Measurements from ENCODE around the gene TSPYL1. TPM values are rescaled to one million over a fixed set of nuclear protein-coding genes. Genes with fewer than 3 reads are reported as not detected.

The TSPYL1 gene
- total RNA-seq (2022; extraction: Qiagen RNA extraction): 27.7 to 33.6 TPM (median 28.2 TPM) in 5 replicates

GRCh38 chr6:116279232-116280160 lies at the start of gene TSPYL1:
Gene TSPYL1 (minus strand): TSS chr6:116279930. CDS start chr6:116279830, 100 bp downstream.

GRCh38 chr6:116253505-116254296 lies 26.0 kb downstream of the TSPYL1 start, which contains the start of gene TSPYL4:
Gene TSPYL4 (minus strand): TSS chr6:116254075. CDS start chr6:116254008, 67 bp downstream.

Other genes starting within 250 kb of the TSPYL1 start
- 1.2 to 1.6 TPM (median 1.4 TPM) in 5 replicates for gene FRK, start 219.0 kb downstream of the TSPYL1 start, total RNA-seq (2022; extraction: Qiagen RNA extraction)
- 22.7 to 30.2 TPM (median 28.4 TPM) in 5 replicates for gene NT5DC1, start 179.1 kb downstream of the TSPYL1 start, total RNA-seq (2022; extraction: Qiagen RNA extraction)
- 0.02 TPM in 1 of 5 replicates, not detected in the others for gene COL10A1, start 153.8 kb downstream of the TSPYL1 start, total RNA-seq (2022; extraction: Qiagen RNA extraction)
- 2.9 to 3.6 TPM (median 3.4 TPM) in 5 replicates for gene TSPYL4, start 25.9 kb downstream of the TSPYL1 start, total RNA-seq (2022; extraction: Qiagen RNA extraction)
- 13.0 to 20.1 TPM (median 17.4 TPM) in 5 replicates for gene DSE, start 91.0 kb upstream of the TSPYL1 start, total RNA-seq (2022; extraction: Qiagen RNA extraction)
- 0.25 to 0.39 TPM in 2 of 5 replicates, not detected in the others for gene CALHM6, start 181.4 kb upstream of the TSPYL1 start, total RNA-seq (2022; extraction: Qiagen RNA extraction)
- 0.04 to 0.10 TPM (median 0.06 TPM) in 5 replicates for gene CALHM5, start 231.7 kb upstream of the TSPYL1 start, total RNA-seq (2022; extraction: Qiagen RNA extraction)